Choroid plexus epithelial cell (primary cell): ENCODE data around the gene PIK3IP1.
"Not testable (repeated sequence)": the region's sequence is repeated elsewhere in the genome, so short reads cannot be mapped to it uniquely, and the experiment has no call there.

Experiments used
- DNase-seq: peaks from one replicate; pipeline ENCODE4 v3.0.0-alpha.2; 2010; ENCODE audit warnings: low read depth
- H3K4me3 ChIP-seq: 2 replicates; pipeline ENCODE4 v1.5.1; 2011; ENCODE audit warnings: low read depth, mild to moderate bottlenecking, control low read depth, low read length, moderate library complexity
- TF ChIP-seq, protein P1 (sequence below): conservative IDR thresholded peaks from 2 replicates; pipeline ENCODE4 v1.5.1; 2011; ENCODE audit warnings: low read depth, mild to moderate bottlenecking, control low read depth, inconsistent platforms, low read length, moderate library complexity

PIK3IP1 gene

GRCh38 chr22:31248965-31249958 is 43.0 kb downstream of the PIK3IP1 start:
- H3K4me3 ChIP-seq: peak overlapping the region; percentile 68
- TF ChIP-seq, protein P1, sequence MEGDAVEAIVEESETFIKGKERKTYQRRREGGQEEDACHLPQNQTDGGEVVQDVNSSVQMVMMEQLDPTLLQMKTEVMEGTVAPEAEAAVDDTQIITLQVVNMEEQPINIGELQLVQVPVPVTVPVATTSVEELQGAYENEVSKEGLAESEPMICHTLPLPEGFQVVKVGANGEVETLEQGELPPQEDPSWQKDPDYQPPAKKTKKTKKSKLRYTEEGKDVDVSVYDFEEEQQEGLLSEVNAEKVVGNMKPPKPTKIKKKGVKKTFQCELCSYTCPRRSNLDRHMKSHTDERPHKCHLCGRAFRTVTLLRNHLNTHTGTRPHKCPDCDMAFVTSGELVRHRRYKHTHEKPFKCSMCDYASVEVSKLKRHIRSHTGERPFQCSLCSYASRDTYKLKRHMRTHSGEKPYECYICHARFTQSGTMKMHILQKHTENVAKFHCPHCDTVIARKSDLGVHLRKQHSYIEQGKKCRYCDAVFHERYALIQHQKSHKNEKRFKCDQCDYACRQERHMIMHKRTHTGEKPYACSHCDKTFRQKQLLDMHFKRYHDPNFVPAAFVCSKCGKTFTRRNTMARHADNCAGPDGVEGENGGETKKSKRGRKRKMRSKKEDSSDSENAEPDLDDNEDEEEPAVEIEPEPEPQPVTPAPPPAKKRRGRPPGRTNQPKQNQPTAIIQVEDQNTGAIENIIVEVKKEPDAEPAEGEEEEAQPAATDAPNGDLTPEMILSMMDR: no peak

DNA sequence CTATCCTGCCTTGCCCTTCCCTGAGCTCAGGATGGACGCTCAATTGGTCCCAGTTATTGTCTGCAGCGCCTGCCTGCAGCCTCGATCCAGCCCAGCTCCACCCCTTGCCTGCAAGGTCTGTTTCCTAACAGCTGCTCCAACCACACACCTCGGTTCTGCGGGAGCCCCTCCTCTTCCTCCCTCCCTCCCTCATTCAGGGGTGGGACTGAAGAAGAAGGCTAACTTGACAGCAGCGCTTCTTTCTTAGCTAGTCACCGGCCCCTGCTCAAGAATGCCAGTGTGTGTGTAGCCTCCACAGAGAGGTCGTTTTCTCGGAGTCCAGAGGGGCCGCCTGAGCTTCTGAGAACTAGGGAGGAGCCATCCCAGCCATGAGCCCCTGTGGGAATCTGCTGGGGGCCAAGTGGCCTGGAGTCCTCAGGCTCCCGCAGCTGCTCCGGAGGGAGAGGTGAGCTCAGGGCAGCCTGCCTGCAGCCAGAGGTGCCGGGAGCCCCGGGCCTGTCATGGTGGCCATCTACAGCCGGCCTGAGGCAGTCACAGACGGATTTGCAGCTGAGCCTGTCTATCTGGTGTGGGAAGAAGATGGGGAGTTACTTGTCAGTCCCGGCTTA is 44.0 kb downstream of the PIK3IP1 start:
- peak; percentile 97 for DNase-seq
- H3K4me3 ChIP-seq: peak overlapping the region; percentile 68
- TF ChIP-seq, protein P1: no peak

More at GRCh38 chr22:31248965-31249958, 43.0 kb downstream of the PIK3IP1 start:
- no peak for DNase-seq

DNA sequence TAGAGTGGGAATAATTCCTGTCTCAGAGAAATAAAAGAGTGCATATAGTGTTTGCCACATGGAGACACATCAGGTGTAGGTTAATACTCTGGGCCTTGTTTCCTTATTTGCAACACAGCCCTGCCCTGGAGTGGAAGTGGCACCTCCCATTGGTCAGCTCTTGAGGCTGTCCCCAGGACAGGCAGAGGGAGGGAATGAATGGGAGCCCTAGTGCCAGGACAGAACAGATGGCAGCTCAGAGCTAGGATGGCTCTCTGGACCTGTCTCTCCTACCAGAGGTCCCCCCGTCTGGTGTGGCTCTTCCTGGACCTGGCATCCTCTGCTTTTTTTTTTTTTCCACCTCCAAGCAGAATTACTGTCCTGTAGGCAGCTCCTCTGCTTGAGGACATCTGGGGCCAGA is 44.6 kb downstream of the PIK3IP1 start:
- peak overlapping the region; percentile 68 for H3K4me3 ChIP-seq
- DNase-seq: no peak
- TF ChIP-seq, protein P1: no peak

DNA sequence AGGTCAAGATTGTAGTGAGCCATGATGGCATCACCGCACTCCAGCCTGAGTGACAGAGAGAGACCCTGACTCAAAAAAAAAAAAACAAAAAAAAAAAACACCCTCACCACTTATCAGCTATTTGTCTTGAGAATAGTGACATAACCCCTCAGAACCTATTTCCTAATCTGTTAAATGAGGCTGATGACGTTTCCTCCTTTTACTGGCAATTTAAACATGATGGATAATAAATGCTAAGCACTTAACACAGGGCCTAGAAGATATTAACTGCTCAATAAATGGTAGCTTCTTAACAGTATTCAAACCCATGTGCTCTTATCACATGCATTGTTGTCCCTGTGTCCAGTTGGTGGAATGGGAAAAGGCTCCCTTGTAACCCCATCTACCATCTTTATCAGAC is 45.6 kb downstream of the PIK3IP1 start:
- TF ChIP-seq, protein P1: no peak
- H3K4me3 ChIP-seq: no peak overlapping the region
- DNase-seq: no peak

GRCh38 chr22:31245998-31246397 is 46.3 kb downstream of the PIK3IP1 start:
- not testable (repeated sequence) for DNase-seq

GRCh38 chr22:31244943-31245451 is 47.3 kb downstream of the PIK3IP1 start:
- H3K4me3 ChIP-seq: no peak overlapping the region
- DNase-seq: no peak
- TF ChIP-seq, protein P1: no peak

More at GRCh38 chr22:31245998-31246397, 46.3 kb downstream of the PIK3IP1 start:
- H3K4me3 ChIP-seq: not testable (repeated sequence)
